HG02610 (cell line): Measurements from ENCODE around the gene PRICKLE3.
A peak's percentile ranks its signal among the peaks of the same experiment; 100 is the strongest.

ENCODE experiments used
- ATAC-seq: cut with Tn5 transposase; IDR thresholded peaks from one replicate; pipeline ENCODE4 v1.9.1; 2021; ENCODE audit warnings: mild to moderate bottlenecking, moderate library complexity; ENCODE audit not compliant: unreplicated experiment

Gene PRICKLE3

GRCh38 chrX:49186125-49187027, at the start of gene PRICKLE3:
Gene PRICKLE3, minus strand, starts transcription at chrX:49186373. Its CDS starts 76 bp downstream, at chrX:49186297.
- ATAC-seq, result peak; percentile 33

GRCh38 chrX:49233887-49234555, 47.8 kb upstream of the PRICKLE3 start:
- no peak for ATAC-seq

- no peak for ATAC-seq
Measured at GRCh38 chrX:49233176-49233575, 47.0 kb upstream of the PRICKLE3 start, which contains the start of gene CACNA1F. Gene CACNA1F, minus strand, starts transcription at chrX:49233340. Its CDS starts 31 bp downstream, at chrX:49233309.

GRCh38 chrX:49232525-49232924, 46.4 kb upstream of the PRICKLE3 start:
- no peak for ATAC-seq

GRCh38 chrX:49231333-49232000, 45.3 kb upstream of the PRICKLE3 start:
- no peak for ATAC-seq

GRCh38 chrX:49230500-49231232, 44.5 kb upstream of the PRICKLE3 start:
- peak; percentile 52 for ATAC-seq

GRCh38 chrX:49228185-49228584, 42.0 kb upstream of the PRICKLE3 start:
- no peak for ATAC-seq

- no peak for ATAC-seq
Measured at GRCh38 chrX:49227726-49228125, 41.6 kb upstream of the PRICKLE3 start.

GRCh38 chrX:49226946-49227345, 40.8 kb upstream of the PRICKLE3 start:
- no peak for ATAC-seq

GRCh38 chrX:49225858-49226257, 39.7 kb upstream of the PRICKLE3 start:
- no peak for ATAC-seq

- no peak for ATAC-seq
Measured at GRCh38 chrX:49221868-49222267, 35.7 kb upstream of the PRICKLE3 start.

- no peak for ATAC-seq
Measured at GRCh38 chrX:49220100-49220499, 33.9 kb upstream of the PRICKLE3 start.

GRCh38 chrX:49214996-49215526, 28.9 kb upstream of the PRICKLE3 start:
- ATAC-seq, result no peak

- ATAC-seq, result no peak
Measured at GRCh38 chrX:49214416-49214815, 28.2 kb upstream of the PRICKLE3 start.

- ATAC-seq, result no peak
Measured at GRCh38 chrX:49212861-49213260, 26.7 kb upstream of the PRICKLE3 start.

GRCh38 chrX:49212209-49212608, 26.0 kb upstream of the PRICKLE3 start:
- no peak for ATAC-seq

GRCh38 chrX:49211074-49211473, 24.9 kb upstream of the PRICKLE3 start:
- no peak for ATAC-seq

- no peak for ATAC-seq
Measured at GRCh38 chrX:49210406-49210805, 24.2 kb upstream of the PRICKLE3 start.

GRCh38 chrX:49209434-49210251, 23.5 kb upstream of the PRICKLE3 start:
- ATAC-seq, result no peak

- no peak for ATAC-seq
Measured at GRCh38 chrX:49208399-49208798, 22.2 kb upstream of the PRICKLE3 start.
